ENCODE measurements around the gene CCL28.

CCL28 gene

GRCh38 chr5:43348861-43349363, 63.3 kb downstream of the CCL28 start:
- no peak for TF ChIP-seq CTCF (IDR thresholded peaks at IDR 0.05)

GRCh38 chr5:43348207-43348606, 64.0 kb downstream of the CCL28 start:
- TF ChIP-seq CTCF (IDR thresholded peaks at IDR 0.05): no peak

GRCh38 chr5:43338862-43339261, 73.3 kb downstream of the CCL28 start:
- TF ChIP-seq CTCF (IDR thresholded peaks at IDR 0.05): no peak

GRCh38 chr5:43336159-43336558, 76.0 kb downstream of the CCL28 start:
- no peak for TF ChIP-seq CTCF (IDR thresholded peaks at IDR 0.05)

- no peak for TF ChIP-seq CTCF (IDR thresholded peaks at IDR 0.05)
Observed at GRCh38 chr5:43335681-43336080, 76.5 kb downstream of the CCL28 start.

- TF ChIP-seq CTCF (IDR thresholded peaks at IDR 0.05): no peak
Observed at GRCh38 chr5:43332401-43332800, 79.8 kb downstream of the CCL28 start.

Data from LNCAP (cell line).